ENCODE data around the gene FURIN.
A peak's percentile ranks its signal among the peaks of the same experiment; 100 is the strongest.
"Not testable (repeated sequence)": the region's sequence is repeated elsewhere in the genome, so short reads cannot be mapped to it uniquely, and the experiment has no call there.

The FURIN gene

DNA sequence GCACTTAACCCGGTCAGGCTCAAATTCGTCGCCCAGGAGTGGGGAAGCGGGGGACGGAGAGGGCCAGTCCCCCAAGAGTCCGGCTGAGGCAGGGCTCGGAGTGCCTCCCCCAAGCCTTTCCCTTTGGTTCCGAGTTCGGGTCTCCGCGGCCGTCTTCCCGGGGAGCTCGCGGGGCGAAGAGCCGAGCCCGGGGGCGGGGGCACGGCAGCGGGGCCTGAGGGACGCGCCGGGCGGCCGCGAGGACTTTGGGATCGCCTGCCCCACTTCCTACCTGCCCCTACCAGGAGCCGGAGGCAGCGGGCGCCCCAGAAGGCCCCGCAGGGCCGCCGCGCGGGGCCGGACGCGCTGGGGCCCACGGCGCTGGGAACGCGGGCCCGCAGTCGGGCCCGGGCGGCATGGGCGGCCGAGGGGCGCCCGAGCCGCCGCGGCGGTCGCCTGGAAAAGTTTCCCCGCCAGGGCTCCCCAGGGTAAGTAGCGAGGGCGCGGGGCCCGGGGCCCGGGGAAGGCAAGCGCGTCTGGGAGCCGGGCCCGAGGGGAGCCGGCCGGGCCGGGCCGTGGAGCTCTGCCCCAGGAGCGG lies 2.8 kb downstream of the FURIN start:
- no peak for DNase-seq

DNA sequence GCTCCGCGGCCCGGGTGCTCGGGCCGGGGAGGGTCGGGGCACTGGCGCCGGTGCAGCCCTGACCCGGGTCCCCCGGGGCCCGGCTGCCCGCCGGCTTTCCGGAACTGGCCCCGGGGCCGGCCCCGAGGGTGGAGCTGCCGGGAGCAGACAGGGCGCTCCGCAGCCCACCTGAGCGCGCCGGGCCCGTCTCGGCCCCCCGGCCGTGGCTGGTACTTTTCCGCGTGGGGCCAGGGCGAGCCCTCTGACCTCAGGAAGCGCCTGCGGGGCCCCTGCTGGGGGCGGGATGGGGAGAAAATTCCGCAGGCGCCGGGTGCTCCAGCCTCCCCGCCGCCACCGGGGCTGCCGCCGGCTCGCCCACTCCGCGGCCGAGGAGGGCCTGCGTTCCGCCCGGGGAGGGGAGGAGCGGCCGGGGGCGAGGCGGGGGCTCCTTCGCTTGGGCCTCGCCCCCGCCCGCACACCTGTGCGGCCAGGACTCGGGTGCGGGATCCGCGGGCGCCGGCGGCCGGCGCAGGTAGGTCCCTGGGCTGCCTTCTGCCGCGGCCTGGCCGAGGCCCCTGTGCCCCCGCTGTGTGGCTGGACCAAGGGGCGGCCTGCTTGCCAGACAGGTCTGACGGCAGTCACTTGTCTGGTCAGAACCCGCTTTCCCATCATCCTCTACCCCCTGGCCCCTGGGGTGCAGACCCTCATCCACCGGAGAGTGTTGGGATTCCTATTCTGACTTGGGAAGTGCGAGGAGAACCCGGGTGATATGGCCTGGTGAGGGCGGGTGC lies 3.5 kb downstream of the FURIN start:
- no peak for DNase-seq

DNA sequence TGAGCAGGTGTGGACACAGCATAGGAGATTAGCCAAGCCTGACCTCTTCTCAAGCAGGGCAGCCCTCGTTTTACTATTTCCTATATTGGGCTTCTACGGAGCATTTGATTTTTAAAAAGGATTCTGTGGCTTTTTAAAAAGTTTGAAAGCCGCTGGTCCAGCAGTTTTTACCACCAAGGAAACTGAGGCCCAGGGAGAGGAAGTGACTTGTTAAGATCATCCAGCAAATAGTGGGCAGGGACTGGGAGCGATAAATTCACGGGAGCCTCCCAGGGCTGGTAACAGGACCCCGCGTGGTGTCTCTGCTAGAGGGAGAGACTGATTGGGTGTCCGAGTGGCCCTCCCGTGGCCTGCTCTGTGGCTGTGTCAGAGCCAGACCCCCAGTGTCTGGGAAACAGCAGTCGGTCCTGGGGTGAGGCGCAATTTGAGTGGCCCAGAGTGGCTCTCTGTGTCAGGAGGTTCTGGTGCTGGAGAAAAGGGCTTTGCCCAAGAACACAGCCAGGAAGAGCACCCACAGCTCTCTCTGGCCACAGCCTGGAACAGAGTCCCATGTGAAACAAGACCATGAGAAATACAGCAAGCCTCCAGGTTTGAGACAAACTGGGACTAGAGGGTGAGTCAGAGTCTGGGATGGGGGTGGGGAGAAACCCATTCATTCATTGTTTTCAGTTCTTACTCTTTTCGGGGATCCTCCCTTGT lies 4.2 kb downstream of the FURIN start:
- peak; percentile 68 for DNase-seq

DNA sequence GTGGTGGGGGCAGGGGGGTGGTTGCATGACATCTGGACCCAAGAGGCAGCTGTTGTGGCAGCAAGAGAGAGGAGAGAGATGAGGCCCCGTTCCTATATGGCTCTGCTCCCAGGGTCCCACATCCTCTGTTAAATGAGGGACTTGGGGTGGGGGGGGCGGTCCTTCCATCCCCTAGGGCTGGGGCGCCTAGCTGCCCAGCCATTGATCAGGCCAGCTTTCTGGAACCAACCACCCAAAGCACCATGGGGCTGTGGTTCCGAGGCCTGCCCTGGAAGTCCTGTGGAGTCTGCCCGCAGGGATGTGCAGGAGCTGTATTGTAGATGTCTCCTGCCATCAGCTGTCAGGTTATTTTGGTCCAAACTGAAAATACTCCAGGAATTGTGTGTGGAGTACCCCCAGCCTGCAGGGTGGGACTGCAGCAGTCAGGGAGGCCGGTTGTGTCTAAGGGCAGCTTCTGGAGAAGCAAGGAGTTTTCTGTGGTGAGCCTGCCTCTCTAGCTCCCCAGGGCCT lies 5.2 kb downstream of the FURIN start:
- no peak for DNase-seq

DNA sequence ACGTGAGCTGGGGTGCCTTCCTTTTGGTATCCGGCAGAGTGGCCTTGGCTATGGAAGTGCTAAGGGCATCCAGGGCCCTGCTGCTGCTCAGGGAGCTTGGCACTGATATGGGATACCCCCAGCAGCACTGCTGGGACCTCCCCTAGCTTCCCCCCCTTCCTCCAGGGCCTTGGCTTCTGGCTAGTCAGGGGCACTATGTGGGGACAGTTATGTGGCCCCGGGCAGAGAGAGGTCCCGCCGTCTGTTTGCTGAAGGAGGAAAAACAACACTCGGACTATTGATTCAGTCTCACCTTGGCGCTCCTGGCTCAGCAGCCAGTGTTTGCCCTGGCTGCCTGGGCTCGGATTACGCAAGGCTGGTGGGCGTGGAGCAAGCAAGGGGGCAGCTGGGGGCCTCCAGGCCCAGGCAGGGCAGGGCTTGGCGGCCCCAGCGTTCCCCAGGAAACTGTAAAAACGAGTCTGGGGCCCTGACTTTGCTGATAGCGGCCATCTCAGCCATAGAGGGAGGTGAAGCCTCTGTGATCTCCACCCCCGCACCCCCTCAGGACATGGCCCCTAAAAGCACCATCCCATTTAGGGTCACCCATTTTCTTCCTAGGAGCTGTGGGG lies 5.7 kb downstream of the FURIN start:
- DNase-seq = peak; percentile 52

DNA sequence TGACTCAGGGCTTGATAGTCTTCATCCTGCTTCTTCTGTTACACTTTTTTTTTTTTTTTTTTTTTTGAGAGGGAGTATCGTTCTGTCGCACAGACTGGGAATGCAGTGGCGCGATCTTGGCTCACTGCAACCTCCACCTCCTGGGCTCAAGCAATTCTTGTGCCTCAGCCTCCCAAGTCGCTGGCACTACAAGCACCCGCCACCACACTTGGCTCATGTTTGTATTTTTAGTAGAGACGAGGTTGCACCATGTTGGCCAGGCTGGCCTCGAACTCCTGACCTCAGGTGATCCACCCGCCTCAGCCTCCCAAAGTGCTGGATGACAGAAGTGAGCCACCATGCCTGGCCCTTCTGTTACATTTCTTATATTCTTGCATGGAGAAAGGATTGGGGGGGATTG lies 6.6 kb downstream of the FURIN start:
- DNase-seq = not testable (repeated sequence)

DNA sequence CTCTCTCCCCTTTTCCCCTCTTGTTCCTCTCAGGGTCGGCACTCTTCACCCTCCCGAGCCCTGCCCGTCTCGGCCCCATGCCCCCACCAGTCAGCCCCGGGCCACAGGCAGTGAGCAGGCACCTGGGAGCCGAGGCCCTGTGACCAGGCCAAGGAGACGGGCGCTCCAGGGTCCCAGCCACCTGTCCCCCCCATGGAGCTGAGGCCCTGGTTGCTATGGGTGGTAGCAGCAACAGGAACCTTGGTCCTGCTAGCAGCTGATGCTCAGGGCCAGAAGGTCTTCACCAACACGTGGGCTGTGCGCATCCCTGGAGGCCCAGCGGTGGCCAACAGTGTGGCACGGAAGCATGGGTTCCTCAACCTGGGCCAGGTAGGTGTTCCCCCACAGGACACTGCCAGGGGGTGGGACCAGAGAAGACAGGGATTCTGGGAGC lies 7.2 kb downstream of the FURIN start:
- no peak for DNase-seq

DNA sequence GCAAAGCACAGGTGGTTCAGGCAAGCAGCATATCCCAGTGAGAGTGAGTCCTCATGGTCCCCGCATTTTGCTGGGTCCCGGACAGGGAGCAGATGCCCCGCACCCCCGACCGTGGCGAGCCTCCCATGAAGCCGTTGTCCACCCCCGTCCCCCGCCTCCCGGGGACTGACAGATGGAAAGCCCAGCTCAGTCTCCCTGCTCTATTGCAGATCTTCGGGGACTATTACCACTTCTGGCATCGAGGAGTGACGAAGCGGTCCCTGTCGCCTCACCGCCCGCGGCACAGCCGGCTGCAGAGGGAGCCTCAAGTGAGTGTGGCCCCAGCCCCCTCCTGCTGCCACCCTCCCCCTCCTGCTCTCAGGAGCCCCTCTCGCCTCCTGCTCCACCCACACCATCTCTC lies 7.7 kb downstream of the FURIN start:
- no peak for DNase-seq

DNA sequence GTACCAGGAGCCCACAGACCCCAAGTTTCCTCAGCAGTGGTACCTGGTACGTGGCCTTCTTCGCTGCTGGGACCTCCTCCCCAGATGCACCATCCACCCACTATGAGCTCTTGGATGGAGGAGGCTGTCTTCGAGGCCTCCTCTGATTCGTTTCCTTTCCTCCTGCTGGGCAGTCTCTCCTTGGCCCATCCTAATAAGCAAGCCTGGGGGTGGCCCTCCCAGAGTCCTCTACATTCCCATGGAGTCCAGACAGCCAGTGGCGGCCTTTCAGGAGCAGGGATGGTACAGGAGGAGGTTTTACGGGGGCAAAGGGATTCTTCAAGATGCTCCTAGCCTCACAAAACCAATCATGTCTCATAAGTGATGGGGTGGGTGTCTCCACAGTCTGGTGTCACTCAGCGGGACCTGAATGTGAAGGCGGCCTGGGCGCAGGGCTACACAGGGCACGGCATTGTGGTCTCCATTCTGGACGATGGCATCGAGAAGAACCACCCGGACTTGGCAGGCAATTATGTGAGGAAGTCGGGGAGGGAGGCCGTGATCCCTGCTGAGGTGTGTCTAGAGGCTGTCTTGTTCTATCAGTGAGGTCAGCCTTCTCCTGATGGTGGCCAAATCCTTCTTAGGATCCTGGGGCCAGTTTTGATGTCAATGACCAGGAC lies 8.3 kb downstream of the FURIN start:
- DNase-seq = no peak

DNA sequence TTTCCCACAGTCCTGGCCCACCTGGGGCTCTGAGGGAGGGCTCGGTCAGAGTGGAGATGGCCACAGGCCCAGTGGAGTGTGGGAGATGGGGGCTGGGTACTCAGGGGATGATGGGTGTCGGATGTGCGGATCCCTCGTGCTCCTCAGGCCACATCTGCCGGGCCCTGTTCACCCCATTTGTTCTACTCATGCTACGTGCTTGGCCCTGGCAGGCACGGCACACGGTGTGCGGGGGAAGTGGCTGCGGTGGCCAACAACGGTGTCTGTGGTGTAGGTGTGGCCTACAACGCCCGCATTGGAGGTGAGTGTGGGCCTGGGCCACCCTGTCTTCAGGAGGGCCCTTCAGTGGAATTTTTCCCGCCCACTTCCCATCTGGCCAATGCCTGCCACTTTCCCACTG lies 8.9 kb downstream of the FURIN start:
- DNase-seq = no peak

DNA sequence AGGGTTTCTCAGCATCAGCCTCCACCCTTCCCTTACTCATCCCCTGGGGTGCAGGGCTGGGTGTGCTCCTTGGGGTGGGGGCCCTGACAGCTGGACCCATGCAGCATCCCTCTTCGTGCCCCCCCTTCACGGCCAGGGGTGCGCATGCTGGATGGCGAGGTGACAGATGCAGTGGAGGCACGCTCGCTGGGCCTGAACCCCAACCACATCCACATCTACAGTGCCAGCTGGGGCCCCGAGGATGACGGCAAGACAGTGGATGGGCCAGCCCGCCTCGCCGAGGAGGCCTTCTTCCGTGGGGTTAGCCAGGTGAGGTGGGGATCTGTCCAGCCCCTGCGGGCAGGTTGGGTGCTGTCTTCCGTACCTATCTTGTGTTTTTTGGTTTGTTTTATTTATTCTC lies 9.6 kb downstream of the FURIN start:
- DNase-seq = no peak

DNA sequence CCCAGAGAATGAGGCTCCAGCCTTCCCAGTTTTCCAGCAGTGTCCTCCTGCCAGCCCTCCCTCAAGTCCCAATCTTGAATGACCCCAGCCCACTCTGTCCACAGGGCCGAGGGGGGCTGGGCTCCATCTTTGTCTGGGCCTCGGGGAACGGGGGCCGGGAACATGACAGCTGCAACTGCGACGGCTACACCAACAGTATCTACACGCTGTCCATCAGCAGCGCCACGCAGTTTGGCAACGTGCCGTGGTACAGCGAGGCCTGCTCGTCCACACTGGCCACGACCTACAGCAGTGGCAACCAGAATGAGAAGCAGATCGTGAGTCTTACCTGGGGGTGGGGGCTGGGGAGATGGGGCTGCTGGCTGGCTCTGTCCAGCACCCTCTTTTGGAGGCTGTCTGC lies 10.3 kb downstream of the FURIN start:
- DNase-seq = no peak

DNA sequence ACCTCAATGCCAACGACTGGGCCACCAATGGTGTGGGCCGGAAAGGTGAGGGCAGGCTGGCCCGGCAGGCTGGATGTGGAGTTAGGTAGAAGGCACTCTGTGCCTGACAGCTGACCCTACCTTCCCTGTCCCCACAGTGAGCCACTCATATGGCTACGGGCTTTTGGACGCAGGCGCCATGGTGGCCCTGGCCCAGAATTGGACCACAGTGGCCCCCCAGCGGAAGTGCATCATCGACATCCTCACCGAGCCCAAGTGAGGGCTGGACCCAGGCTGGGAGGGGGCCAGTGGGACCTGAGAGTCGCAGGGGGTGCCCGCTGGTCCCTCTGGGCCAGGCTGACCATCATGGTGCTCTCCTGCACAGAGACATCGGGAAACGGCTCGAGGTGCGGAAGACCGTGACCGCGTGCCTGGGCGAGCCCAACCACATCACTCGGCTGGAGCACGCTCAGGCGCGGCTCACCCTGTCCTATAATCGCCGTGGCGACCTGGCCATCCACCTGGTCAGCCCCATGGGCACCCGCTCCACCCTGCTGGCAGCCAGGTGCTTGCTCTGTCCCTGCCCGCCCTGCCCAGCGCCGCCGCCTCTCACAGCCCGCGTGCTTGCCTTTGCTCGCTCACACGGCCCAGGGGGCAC lies 11.5 kb downstream of the FURIN start:
- DNase-seq = no peak

DNA sequence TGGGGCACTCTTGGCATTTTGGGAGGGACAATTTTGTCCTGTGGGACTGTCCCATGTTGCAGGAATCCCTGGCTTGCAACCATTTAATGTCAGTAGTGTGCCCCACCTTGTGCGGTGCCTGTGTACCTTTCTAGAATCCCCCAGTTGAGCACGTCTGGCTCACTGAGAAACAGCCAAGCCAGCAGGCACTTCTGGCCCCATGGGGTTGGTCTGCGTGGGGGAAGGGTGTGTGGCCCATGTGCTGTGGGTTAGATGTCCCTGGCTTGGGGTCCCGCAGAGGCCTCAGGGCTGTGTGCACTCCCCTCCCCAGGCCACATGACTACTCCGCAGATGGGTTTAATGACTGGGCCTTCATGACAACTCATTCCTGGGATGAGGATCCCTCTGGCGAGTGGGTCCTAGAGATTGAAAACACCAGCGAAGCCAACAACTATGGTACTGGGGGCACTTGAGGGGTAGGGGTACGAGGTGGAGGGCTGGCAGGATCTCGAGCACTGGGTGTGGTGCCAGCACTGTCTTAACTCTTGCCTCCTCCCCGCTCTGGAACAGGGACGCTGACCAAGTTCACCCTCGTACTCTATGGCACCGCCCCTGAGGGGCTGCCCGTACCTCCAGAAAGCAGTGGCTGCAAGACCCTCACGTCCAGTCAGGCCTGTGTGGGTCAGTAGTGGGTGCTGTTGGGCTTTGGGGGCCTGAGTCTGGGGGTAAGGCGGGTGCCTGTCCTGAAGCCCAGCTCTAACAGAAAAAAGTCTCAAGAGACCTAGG lies 12.2 kb downstream of the FURIN start:
- no peak for DNase-seq

DNA sequence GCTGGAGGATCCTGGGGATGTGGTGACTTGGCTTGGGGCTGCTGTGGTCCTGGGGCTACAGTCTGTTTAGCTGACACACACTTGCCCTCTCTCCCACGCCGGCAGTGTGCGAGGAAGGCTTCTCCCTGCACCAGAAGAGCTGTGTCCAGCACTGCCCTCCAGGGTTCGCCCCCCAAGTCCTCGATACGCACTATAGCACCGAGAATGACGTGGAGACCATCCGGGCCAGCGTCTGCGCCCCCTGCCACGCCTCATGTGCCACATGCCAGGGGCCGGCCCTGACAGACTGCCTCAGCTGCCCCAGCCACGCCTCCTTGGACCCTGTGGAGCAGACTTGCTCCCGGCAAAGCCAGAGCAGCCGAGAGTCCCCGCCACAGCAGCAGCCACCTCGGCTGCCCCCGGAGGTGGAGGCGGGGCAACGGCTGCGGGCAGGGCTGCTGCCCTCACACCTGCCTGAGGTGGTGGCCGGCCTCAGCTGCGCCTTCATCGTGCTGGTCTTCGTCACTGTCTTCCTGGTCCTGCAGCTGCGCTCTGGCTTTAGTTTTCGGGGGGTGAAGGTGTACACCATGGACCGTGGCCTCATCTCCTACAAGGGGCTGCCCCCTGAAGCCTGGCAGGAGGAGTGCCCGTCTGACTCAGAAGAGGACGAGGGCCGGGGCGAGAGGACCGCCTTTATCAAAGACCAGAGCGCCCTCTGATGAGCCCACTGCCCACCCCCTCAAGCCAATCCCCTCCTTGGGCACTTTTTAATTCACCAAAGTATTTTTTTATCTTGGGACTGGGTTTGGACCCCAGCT lies 13.0 kb downstream of the FURIN start:
- DNase-seq = no peak

DNA sequence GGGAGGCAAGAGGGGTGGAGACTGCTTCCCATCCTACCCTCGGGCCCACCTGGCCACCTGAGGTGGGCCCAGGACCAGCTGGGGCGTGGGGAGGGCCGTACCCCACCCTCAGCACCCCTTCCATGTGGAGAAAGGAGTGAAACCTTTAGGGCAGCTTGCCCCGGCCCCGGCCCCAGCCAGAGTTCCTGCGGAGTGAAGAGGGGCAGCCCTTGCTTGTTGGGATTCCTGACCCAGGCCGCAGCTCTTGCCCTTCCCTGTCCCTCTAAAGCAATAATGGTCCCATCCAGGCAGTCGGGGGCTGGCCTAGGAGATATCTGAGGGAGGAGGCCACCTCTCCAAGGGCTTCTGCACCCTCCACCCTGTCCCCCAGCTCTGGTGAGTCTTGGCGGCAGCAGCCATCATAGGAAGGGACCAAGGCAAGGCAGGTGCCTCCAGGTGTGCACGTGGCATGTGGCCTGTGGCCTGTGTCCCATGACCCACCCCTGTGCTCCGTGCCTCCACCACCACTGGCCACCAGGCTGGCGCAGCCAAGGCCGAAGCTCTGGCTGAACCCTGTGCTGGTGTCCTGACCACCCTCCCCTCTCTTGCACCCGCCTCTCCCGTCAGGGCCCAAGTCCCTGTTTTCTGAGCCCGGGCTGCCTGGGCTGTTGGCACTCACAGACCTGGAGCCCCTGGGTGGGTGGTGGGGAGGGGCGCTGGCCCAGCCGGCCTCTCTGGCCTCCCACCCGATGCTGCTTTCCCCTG lies 13.8 kb downstream of the FURIN start:
- DNase-seq = no peak

DNA sequence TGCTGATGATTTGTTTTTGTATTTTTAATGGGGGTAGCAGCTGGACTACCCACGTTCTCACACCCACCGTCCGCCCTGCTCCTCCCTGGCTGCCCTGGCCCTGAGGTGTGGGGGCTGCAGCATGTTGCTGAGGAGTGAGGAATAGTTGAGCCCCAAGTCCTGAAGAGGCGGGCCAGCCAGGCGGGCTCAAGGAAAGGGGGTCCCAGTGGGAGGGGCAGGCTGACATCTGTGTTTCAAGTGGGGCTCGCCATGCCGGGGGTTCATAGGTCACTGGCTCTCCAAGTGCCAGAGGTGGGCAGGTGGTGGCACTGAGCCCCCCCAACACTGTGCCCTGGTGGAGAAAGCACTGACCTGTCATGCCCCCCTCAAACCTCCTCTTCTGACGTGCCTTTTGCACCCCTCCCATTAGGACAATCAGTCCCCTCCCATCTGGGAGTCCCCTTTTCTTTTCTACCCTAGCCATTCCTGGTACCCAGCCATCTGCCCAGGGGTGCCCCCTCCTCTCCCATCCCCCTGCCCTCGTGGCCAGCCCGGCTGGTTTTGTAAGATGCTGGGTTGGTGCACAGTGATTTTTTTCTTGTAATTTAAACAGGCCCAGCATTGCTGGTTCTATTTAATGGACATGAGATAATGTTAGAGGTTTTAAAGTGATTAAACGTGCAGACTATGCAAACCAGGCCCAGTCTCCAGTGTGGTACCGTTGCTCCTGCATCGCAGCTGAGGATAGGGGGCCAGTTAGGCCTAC lies 14.6 kb downstream of the FURIN start:
- no peak for DNase-seq

DNA sequence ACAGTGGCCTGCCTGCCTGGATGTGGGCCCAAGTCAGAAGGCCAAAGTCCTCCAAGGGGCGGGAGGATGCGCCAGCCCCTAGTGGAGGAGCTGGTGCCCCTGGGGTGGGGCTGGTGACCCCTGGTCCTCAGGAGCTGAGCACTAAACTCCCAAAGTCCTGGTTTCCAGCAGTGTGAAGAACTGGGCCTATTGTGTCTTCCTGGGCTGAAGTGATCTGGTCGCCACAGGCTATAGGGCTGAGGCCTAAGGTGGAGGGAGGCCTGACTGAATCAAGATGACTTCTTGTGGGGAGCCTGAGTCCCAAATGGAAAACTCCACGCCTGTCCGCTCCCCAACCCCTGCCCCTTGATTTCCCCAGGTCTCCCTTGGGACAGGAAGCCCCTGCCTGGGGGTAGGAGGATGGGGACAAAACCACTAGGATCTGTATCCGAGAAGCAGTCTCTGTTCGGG lies 15.2 kb downstream of the FURIN start:
- DNase-seq = peak; percentile 22

Data from hematopoietic multipotent progenitor cell treated with erythropoietin and hydrocortisone succinate and interleukin-3 and kit ligand, for 8 days (in vitro differentiated cells).